HG03039 (cell line): ENCODE measurements around the gene WDR86.

Source experiments
- ATAC-seq: cut with Tn5 transposase; IDR thresholded peaks from one replicate; pipeline ENCODE4 v1.9.1; 2021; ENCODE audit warnings: mild to moderate bottlenecking, moderate library complexity; ENCODE audit not compliant: unreplicated experiment

The WDR86 gene

GRCh38 chr7:151440799-151441445, 31.1 kb upstream of the WDR86 start:
- ATAC-seq, result no peak

- no peak for ATAC-seq
These were observed 30.3 kb upstream of the WDR86 start, which contains the start of gene CRYGN for GRCh38 chr7:151439855-151440798. Gene CRYGN, minus strand, starts transcription at chr7:151440141. Its CDS starts 224 bp downstream, at chr7:151439917.

GRCh38 chr7:151438864-151439601, 29.2 kb upstream of the WDR86 start:
- ATAC-seq, result no peak

GRCh38 chr7:151437866-151438516, 28.2 kb upstream of the WDR86 start:
- ATAC-seq, result no peak

GRCh38 chr7:151437159-151437553, 27.3 kb upstream of the WDR86 start:
- no peak for ATAC-seq

- ATAC-seq, result no peak
These were observed 26.8 kb upstream of the WDR86 start for GRCh38 chr7:151436446-151437158.

GRCh38 chr7:151435971-151436370, 26.1 kb upstream of the WDR86 start:
- no peak for ATAC-seq

GRCh38 chr7:151435103-151435916, 25.5 kb upstream of the WDR86 start:
- ATAC-seq, result no peak

GRCh38 chr7:151434549-151434948, 24.7 kb upstream of the WDR86 start:
- ATAC-seq, result no peak

GRCh38 chr7:151433721-151434400, 24.0 kb upstream of the WDR86 start:
- no peak for ATAC-seq

- ATAC-seq, result no peak
These were observed 23.1 kb upstream of the WDR86 start for GRCh38 chr7:151432658-151433521.

GRCh38 chr7:151431768-151432311, 22.0 kb upstream of the WDR86 start:
- ATAC-seq, result no peak

GRCh38 chr7:151431281-151431767, 21.5 kb upstream of the WDR86 start:
- ATAC-seq, result no peak

- ATAC-seq, result no peak
These were observed 20.8 kb upstream of the WDR86 start for GRCh38 chr7:151430391-151431205.

GRCh38 chr7:151429560-151430331, 19.9 kb upstream of the WDR86 start:
- ATAC-seq, result no peak

GRCh38 chr7:151429237-151429559, 19.4 kb upstream of the WDR86 start:
- no peak for ATAC-seq
